Measurements from ENCODE around the gene KCNJ10.

KCNJ10 gene

GRCh38 chr1:159986093-159986492, 83.9 kb downstream of the KCNJ10 start:
- no peak for DNase-seq

GRCh38 chr1:159985473-159985872, 84.5 kb downstream of the KCNJ10 start:
- no peak for DNase-seq

- DNase-seq: no peak
Observed at GRCh38 chr1:159983681-159984080, 86.3 kb downstream of the KCNJ10 start.

GRCh38 chr1:159982280-159982679, 87.7 kb downstream of the KCNJ10 start:
- DNase-seq: no peak

GRCh38 chr1:159981351-159982055, 88.5 kb downstream of the KCNJ10 start:
- DNase-seq: no peak

- DNase-seq: no peak
Observed at GRCh38 chr1:159980786-159981185, 89.2 kb downstream of the KCNJ10 start.

- DNase-seq: no peak
Observed at GRCh38 chr1:159980076-159980475, 89.9 kb downstream of the KCNJ10 start.

GRCh38 chr1:159979257-159979656, 90.7 kb downstream of the KCNJ10 start:
- no peak for DNase-seq

GRCh38 chr1:159978107-159978398, 91.9 kb downstream of the KCNJ10 start:
- DNase-seq: no peak

- DNase-seq: no peak
Observed at GRCh38 chr1:159977364-159978106, 92.4 kb downstream of the KCNJ10 start.

GRCh38 chr1:159974350-159974965, 95.5 kb downstream of the KCNJ10 start:
- no peak for DNase-seq

GRCh38 chr1:159973350-159973940, 96.5 kb downstream of the KCNJ10 start:
- no peak for DNase-seq

- no peak for DNase-seq
Observed at GRCh38 chr1:159972443-159973205, 97.3 kb downstream of the KCNJ10 start.

- no peak for DNase-seq
Observed at GRCh38 chr1:159970932-159971342, 99.0 kb downstream of the KCNJ10 start.

GRCh38 chr1:159968901-159969300, 101.1 kb downstream of the KCNJ10 start:
- DNase-seq: no peak

- no peak for DNase-seq
Observed at GRCh38 chr1:159965263-159965662, 104.7 kb downstream of the KCNJ10 start.

GRCh38 chr1:159964144-159964543, 105.8 kb downstream of the KCNJ10 start:
- no peak for DNase-seq

GRCh38 chr1:159962176-159962575, 107.8 kb downstream of the KCNJ10 start:
- DNase-seq: no peak

GRCh38 chr1:159961636-159962035, 108.3 kb downstream of the KCNJ10 start:
- DNase-seq: no peak

GRCh38 chr1:159960721-159961381, 109.1 kb downstream of the KCNJ10 start:
- DNase-seq: no peak

- DNase-seq: no peak
Observed at GRCh38 chr1:159959451-159959850, 110.5 kb downstream of the KCNJ10 start.

GRCh38 chr1:159958719-159959380, 111.1 kb downstream of the KCNJ10 start:
- DNase-seq: no peak

Data from CD4-positive, alpha-beta T cell treated with Interleukin-6 for 4 hours (primary cell).